ENCODE results near the gene ADAMTS7.
"Not testable (repeated sequence)": the region's sequence is repeated elsewhere in the genome, so short reads cannot be mapped to it uniquely, and the experiment has no call there.

Gene ADAMTS7

DNA sequence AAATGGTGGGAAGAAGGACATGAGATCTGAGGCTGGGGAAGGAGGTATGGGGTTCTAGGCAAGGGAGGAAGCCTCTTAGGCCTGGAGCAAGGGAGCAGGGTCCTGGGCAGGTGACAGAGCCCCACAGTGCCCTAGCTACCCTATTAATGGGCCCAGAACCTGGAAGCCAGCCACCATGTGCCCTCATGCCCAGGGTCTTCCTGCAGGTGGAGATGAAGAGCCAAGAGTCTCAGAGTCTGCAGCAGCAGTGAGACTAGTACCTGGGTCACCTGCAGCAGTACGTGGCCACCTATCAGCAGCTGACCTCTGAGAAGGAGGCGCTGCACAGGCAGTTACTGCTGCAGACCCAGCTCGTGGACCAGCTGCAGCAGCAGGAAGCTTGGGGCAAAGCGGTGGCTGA is 75.0 kb downstream of the ADAMTS7 start:
- H3K4me3 ChIP-seq, H3K27ac ChIP-seq: not testable (repeated sequence)

- H3K4me3 ChIP-seq: no peak overlapping the region
- no peak overlapping the region for H3K27ac ChIP-seq
These were observed 76.7 kb downstream of the ADAMTS7 start for GRCh38 chr15:78734451-78735064.

GRCh38 chr15:78732634-78733033 is 78.6 kb downstream of the ADAMTS7 start:
- Histone ChIP-seq H3K4me3 (no peak overlapping the region), H3K27ac (no peak overlapping the region)

GRCh38 chr15:78730955-78731354 is 80.3 kb downstream of the ADAMTS7 start:
- no peak overlapping the region for H3K27ac ChIP-seq
- H3K4me3 ChIP-seq: no peak overlapping the region

GRCh38 chr15:78728427-78728826 is 82.8 kb downstream of the ADAMTS7 start:
- H3K4me3 ChIP-seq, H3K27ac ChIP-seq: not testable (repeated sequence)

- Histone ChIP-seq H3K4me3 (no peak overlapping the region), H3K27ac (no peak overlapping the region)
These were observed 83.7 kb downstream of the ADAMTS7 start for GRCh38 chr15:78727561-78727960.

GRCh38 chr15:78726870-78727551 is 84.3 kb downstream of the ADAMTS7 start:
- H3K27ac ChIP-seq: no peak overlapping the region
- H3K4me3 ChIP-seq: no peak overlapping the region

DNA sequence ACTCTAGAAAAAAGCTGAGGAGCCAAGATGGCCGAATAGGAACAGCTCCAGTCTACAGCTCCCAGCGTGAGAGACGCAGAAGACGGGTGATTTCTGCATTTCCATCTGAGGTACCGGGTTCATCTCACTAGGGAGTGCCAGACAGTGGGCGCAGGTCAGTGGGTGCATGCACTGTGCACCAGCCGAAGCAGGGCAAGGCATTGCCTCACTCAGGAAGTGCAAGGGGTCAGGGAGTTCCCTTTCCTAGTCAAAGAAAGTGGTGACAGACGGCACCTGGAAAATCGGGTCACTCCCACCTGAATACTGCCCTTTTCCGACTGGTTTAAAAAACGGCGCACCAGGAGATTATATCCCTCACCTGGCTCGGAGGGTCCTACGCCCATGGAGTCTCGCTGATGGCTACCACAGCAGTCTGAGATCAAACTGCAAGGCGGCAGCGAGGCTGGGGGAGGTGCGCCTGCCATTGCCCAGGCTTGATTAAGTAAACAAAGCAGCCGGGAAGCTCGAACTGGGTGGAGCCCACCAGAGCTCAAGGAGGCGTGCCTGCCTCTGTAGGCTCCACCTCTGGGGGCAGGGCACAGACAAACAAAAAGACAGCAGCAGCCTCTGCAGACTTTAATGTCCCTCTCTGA is 91.3 kb downstream of the ADAMTS7 start:
- not testable (repeated sequence) for H3K4me3 ChIP-seq

GRCh38 chr15:78718837-78719236 is 92.4 kb downstream of the ADAMTS7 start:
- Histone ChIP-seq H3K4me3 (no peak overlapping the region), H3K27ac (no peak overlapping the region)

More for the DNA sequence above, 91.3 kb downstream of the ADAMTS7 start:
- not testable (repeated sequence) for H3K27ac ChIP-seq

- H3K27ac ChIP-seq: no peak overlapping the region
- H3K4me3 ChIP-seq: no peak overlapping the region
These were observed 93.2 kb downstream of the ADAMTS7 start for GRCh38 chr15:78717956-78718656.

DNA sequence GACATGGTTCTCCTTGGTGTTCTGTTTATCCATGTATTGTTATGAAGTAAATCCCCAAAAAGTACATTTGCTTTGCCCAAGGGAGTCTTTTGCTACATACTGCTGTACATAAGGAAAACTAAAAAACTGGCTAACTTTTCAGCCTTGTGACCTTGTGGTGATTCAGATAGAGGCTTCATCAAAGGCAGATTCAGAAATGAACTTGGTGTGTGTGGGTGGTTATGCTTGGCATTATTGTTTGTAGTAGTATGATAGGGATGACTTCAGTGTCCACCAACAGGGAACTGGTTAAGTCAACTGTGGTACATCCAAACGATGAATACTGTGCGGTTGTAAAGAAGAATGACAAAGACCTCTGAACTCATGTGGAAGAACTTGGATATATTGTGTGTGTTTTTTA is 94.6 kb downstream of the ADAMTS7 start:
- no peak overlapping the region for H3K27ac ChIP-seq
- H3K4me3 ChIP-seq: no peak overlapping the region

- no peak overlapping the region for H3K4me3 ChIP-seq
- H3K27ac ChIP-seq: peak overlapping the region in 1 of 21 experiments; percentile 1
These were observed 95.3 kb downstream of the ADAMTS7 start for GRCh38 chr15:78715930-78716329.

DNA sequence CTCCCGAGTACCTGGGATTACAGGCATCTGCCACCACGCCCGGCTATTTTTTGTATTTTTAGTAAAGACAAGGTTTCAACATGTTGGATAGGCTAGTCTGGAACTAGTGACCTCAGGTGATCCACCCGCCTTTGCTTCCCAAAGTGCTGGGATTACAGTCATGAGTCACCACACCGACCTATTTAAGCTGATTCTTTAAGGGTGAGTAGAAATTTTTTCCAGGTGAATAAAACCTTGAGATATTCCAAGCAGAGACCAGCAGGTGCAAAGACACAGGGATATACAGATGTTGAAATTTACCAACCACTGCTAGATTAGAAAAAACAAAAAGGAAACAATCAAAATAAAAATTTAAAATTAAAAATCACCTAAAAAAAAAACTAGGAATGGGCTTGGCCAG is 95.8 kb downstream of the ADAMTS7 start:
- Histone ChIP-seq H3K27ac (peak overlapping the region in 1 of 21 experiments; percentile 1), H3K4me3 (no peak overlapping the region)

DNA sequence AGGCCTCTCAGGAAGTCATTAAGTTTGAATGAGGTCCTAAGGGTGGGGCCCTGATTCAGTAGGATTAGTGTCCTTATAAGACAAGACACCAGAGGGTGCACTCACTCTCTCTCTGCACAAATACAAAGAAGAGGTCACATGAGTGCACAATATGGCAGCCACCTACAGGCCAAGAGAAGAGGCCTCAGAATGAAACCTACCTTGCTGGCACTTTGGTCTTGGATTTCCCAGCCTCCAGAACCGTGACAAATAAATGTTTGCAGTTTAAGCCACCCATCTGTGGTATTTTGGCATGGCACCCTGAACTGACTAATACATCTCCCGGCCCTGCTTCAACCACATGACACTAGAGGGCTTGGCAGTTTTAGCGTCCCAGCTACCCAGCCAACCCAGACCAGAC is 96.4 kb downstream of the ADAMTS7 start:
- Histone ChIP-seq H3K4me3 (no peak overlapping the region), H3K27ac (no peak overlapping the region)

DNA sequence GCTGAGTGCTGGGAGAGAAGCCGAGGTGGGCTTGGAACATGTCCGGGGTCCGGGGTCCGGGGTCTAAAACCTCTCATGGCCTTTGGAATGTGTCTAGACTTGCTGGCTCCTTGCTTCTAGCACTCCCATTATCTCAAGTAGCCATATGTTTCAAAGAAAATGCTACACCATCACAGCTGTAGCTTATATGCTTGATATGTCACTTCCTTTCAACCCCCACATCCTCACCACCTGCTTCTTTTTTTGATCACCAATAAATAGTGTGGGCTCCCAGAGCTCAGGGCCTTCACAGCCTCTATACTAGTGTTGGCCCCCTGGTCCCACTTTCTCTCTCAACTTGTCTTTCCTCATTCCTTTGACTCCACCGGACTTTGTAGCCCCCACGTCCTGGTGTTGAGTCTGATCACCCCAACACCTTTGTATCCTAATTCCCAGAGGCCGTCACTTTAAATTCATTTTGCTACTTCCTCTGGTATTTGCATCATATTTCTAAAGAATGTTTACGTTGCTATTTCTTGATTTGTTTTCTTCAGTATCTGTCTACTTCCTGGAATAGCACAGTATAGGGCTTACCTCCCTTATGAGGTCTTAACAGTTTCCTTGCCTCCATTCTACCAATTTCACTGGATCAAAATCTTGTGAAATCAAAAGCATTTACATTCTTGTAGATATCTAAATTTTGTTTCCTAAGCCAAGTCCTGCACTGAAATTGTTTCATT is 98.3 kb downstream of the ADAMTS7 start:
- Histone ChIP-seq H3K4me3 (no peak overlapping the region), H3K27ac (no peak overlapping the region)

GRCh38 chr15:78711638-78712037 is 99.6 kb downstream of the ADAMTS7 start:
- Histone ChIP-seq H3K4me3 (no peak overlapping the region), H3K27ac (no peak overlapping the region)

DNA sequence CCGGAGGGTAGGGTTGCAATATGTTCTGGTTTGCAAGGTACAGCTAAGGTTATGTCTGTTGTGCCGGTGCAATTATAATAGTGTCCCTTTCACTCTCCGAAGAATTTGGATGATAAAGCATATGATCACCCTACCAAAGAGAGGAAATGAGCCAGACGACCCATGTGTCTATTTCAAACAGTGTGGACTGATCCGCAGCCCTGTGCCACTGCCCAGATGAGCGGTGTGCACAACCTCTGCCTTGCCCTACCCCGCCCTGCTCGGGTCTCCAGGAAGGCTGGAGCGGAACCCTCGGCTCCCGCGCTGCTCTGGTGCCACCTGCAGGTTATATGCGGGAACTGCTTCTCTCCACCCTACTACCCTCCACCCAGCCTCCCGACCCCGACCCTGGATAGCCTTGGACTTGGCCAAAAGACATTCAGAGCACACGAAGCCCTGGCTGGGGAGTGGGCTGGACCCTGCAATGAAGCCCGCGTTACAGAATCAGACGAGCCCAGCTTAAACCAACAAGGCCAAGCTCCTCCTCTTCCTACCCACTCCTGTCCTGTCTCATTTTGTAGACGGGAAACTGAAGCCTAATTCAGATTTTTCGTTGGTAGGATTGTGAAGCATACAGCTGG is 101.9 kb downstream of the ADAMTS7 start:
- Histone ChIP-seq H3K4me3 (no peak overlapping the region), H3K27ac (no peak overlapping the region)

Measured in skin epidermis (tissue), 12 donors.